GM06990 (cell line): ENCODE data around the gene MRPS22.

Experiments used
- DNase-seq: peaks from one replicate; pipeline ENCODE4 v3.0.0-alpha.2; 2011; ENCODE audit not compliant: insufficient read length; ENCODE audit errors: extremely low read depth
- H3K27me3 ChIP-seq: replicated peaks from 2 replicates; pipeline ENCODE4 v1.6.0; 2011; ENCODE audit warnings: low read length; ENCODE audit not compliant: control insufficient read depth, insufficient read depth
- H3K36me3 ChIP-seq: 2 replicates; pipeline ENCODE4 v1.5.1; 2011; ENCODE audit warnings: low read length; ENCODE audit not compliant: control insufficient read depth, insufficient read depth
- H3K4me3 ChIP-seq: replicated peaks from 2 replicates; pipeline ENCODE4 v1.5.1; 2011; ENCODE audit warnings: low read depth, mild to moderate bottlenecking, control low read depth, low read length
- CTCF ChIP-seq: IDR thresholded peaks from 2 replicates; pipeline ENCODE4 v1.5.1; 2011; ENCODE audit warnings: low read length, control low read depth, mild to moderate bottlenecking, inconsistent platforms; ENCODE audit not compliant: insufficient read depth, poor library complexity, severe bottlenecking

Gene MRPS22

DNA sequence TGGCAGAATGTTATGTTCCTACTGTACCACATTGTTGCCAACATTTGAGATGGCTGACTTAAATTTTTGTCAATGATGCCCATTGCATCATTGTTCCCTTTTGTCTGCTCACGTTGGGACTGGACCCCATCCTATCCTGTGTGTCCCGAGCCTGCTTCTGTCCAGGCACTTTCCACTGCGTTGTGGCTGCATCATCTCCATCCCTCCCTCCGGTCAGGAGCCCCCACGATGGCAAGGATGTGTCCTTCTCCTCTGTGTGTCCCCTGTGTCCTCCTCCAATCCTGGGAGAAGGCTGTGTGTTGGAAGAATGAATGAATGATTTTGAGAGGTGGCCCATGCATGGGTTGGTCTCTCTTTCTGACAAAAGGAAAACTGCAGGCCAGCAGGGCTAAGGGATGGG lies 19.4 kb upstream of the MRPS22 start:
- H3K27me3 ChIP-seq: peaks cover 1% of the 10 kb centered on the region
- no peaks in the 10 kb centered on the region for H3K36me3 ChIP-seq
- no peak overlapping the region for H3K4me3 ChIP-seq
- no peak for TF ChIP-seq CTCF
- no peak for DNase-seq

- H3K4me3 ChIP-seq: no peak overlapping the region
- H3K27me3 ChIP-seq: peaks cover 1% of the 10 kb centered on the region
- no peak for TF ChIP-seq CTCF
- H3K36me3 ChIP-seq: no peaks in the 10 kb centered on the region
- no peak for DNase-seq
These were observed 18.3 kb upstream of the MRPS22 start for GRCh38 chr3:139325551-139325950.

- no peak for DNase-seq
- peaks cover 1% of the 10 kb centered on the region for H3K27me3 ChIP-seq
- no peaks in the 10 kb centered on the region for H3K36me3 ChIP-seq
- no peak overlapping the region for H3K4me3 ChIP-seq
- TF ChIP-seq CTCF: no peak
These were observed 17.7 kb upstream of the MRPS22 start for GRCh38 chr3:139326131-139326530.

DNA sequence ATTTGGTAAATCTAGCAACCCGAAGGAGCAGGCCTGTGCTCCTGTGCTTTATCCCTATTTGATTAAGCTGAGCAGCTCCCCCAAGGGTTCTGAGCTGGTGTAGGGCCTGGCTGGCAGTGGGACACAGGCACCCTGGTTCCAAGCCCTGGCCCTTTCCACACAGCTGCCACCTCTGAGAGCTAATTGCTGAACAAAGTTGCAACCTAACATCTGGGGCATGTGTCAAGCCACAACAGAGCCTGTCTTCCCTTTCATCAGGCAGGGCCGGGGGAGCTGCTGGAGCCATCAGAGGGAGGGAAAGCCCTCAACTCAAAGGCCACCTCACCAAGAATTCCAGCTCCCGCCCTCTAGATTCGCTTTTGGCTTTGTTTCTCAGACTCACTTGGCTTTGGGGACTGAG lies 17.1 kb upstream of the MRPS22 start:
- no peak for DNase-seq
- TF ChIP-seq CTCF: no peak
- H3K27me3 ChIP-seq: peaks cover 1% of the 10 kb centered on the region
- no peaks in the 10 kb centered on the region for H3K36me3 ChIP-seq
- no peak overlapping the region for H3K4me3 ChIP-seq

DNA sequence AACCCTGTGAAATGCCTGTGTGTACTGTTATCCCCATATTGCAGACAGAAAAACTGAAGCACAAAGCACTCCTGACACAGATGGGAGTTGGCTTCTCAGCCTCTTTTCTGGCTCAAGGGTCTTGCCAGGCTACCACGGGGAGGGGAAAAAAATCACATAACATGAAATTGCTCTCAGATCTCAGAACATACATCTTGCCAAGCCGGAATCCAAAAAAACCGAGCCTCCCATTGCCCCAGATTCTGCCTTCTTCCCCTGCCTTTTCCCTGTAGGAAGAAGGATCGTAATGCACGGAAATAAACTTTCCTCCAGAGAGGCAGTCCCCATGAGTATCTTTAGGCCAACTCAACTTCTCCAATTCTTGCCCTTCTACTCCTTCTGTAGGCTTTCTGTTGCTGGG lies 16.6 kb upstream of the MRPS22 start:
- Histone ChIP-seq H3K36me3 (no peaks in the 10 kb centered on the region), H3K27me3 (no peaks in the 10 kb centered on the region; the same call in 1 of the 2 replicates), H3K4me3 (no peak overlapping the region)
- no peak for DNase-seq
- TF ChIP-seq CTCF: no peak

DNA sequence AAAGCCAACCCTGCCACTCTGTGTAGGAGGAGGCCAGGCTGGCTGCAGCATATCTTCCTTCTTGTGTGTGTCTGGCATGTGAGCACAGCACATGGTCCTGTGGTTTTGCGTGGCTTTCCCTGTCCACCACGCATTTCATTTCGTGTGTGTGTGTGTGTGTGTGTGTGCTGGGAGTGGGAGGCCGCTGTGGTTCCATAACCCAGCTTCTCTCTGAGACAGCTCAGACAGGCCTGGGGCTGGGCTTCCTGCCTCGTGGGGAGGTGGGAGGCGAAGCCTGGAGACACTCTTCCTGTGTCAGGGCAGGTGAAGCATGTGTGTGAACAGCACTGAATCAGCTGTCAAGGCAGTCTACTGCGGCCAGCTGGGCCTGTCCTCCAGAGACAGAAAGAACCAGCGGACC lies 16.0 kb upstream of the MRPS22 start:
- H3K4me3 ChIP-seq: no peak overlapping the region
- TF ChIP-seq CTCF: no peak
- H3K27me3 ChIP-seq: no peaks in the 10 kb centered on the region; the same call in 1 of the 2 replicates
- no peaks in the 10 kb centered on the region for H3K36me3 ChIP-seq
- DNase-seq: no peak
